Stimulated activated CD8-positive, alpha-beta memory T cell treated with anti-CD3 and anti-CD28 coated beads, Interleukin-2, amount 100 ng/mL, for 1 hour (primary cell): ENCODE data around the gene KCNMA1.
"Not testable (repeated sequence)": the region's sequence is repeated elsewhere in the genome, so short reads cannot be mapped to it uniquely, and the experiment has no call there.

ENCODE experiments used
- DNase-seq, 2 donors: peaks; one replicate each; pipeline ENCODE4 v3.0.0-alpha.2; 2020; ENCODE audit warnings: low read depth in 2 of 2

KCNMA1 gene

GRCh38 chr10:77532068-77532467 lies 105.5 kb downstream of the KCNMA1 start:
- no peak for DNase-seq

- DNase-seq = no peak
Observed at GRCh38 chr10:77531441-77532001, 106.1 kb downstream of the KCNMA1 start.

- no peak for DNase-seq
Observed at GRCh38 chr10:77530011-77530410, 107.6 kb downstream of the KCNMA1 start.

GRCh38 chr10:77529050-77529576 lies 108.5 kb downstream of the KCNMA1 start:
- no peak for DNase-seq

GRCh38 chr10:77527839-77528238 lies 109.8 kb downstream of the KCNMA1 start:
- no peak for DNase-seq

- no peak for DNase-seq
Observed at GRCh38 chr10:77526868-77527617, 110.6 kb downstream of the KCNMA1 start.

- DNase-seq = no peak
Observed at GRCh38 chr10:77524281-77524711, 113.3 kb downstream of the KCNMA1 start.

GRCh38 chr10:77522268-77522809 lies 115.3 kb downstream of the KCNMA1 start:
- DNase-seq = no peak

GRCh38 chr10:77520995-77521394 lies 116.6 kb downstream of the KCNMA1 start:
- DNase-seq = no peak

GRCh38 chr10:77520290-77520689 lies 117.3 kb downstream of the KCNMA1 start:
- no peak for DNase-seq

- not testable (repeated sequence) for DNase-seq
Observed at GRCh38 chr10:77519791-77520190, 117.8 kb downstream of the KCNMA1 start.

- no peak for DNase-seq
Observed at GRCh38 chr10:77518910-77519274, 118.7 kb downstream of the KCNMA1 start.

GRCh38 chr10:77518241-77518909 lies 119.2 kb downstream of the KCNMA1 start:
- no peak for DNase-seq

- DNase-seq = no peak
Observed at GRCh38 chr10:77516575-77516974, 121.0 kb downstream of the KCNMA1 start.

GRCh38 chr10:77514870-77515269 lies 122.7 kb downstream of the KCNMA1 start:
- no peak for DNase-seq

- DNase-seq = no peak
Observed at GRCh38 chr10:77513781-77514331, 123.8 kb downstream of the KCNMA1 start.

GRCh38 chr10:77513220-77513619 lies 124.4 kb downstream of the KCNMA1 start:
- no peak for DNase-seq

GRCh38 chr10:77512219-77512578 lies 125.4 kb downstream of the KCNMA1 start:
- no peak for DNase-seq

GRCh38 chr10:77511498-77512218 lies 126.0 kb downstream of the KCNMA1 start:
- no peak for DNase-seq

- no peak for DNase-seq
Observed at GRCh38 chr10:77510695-77511094, 126.9 kb downstream of the KCNMA1 start.

- no peak for DNase-seq
Observed at GRCh38 chr10:77510294-77510693, 127.3 kb downstream of the KCNMA1 start.

- no peak for DNase-seq
Observed at GRCh38 chr10:77509391-77509790, 128.2 kb downstream of the KCNMA1 start.
